Large intestine (tissue), 3 donors: ENCODE measurements around the gene MRPL49. TPM values are rescaled to one million over a fixed set of nuclear protein-coding genes. Genes with fewer than 3 reads are reported as not detected.

Experiments used
- DNase-seq, 2 donors: peaks; one replicate each; pipeline versions ENCODE4 v3.0.0 to v3.0.0-alpha.2; 2013
- H3K27ac ChIP-seq: one replicate; pipeline ENCODE4 v1.5.1; 2013; ENCODE audit warnings: low read length
- H3K27me3 ChIP-seq: 2 replicates; pipeline ENCODE4 v1.6.1; 2013; ENCODE audit warnings: low read length; ENCODE audit not compliant: control insufficient read depth, insufficient read depth
- H3K36me3 ChIP-seq: 2 replicates; pipeline ENCODE4 v1.6.1; 2013; ENCODE audit warnings: low read length; ENCODE audit not compliant: control insufficient read depth, insufficient read depth
- H3K4me1 ChIP-seq: one replicate; pipeline ENCODE4 v1.6.1; 2013; ENCODE audit warnings: low read length; ENCODE audit not compliant: control insufficient read depth, insufficient read depth
- H3K4me3 ChIP-seq: one replicate; pipeline ENCODE4 v1.5.1; 2013; ENCODE audit warnings: low read length
- H3K9me3 ChIP-seq: one replicate; pipeline ENCODE4 v1.6.1; 2013; ENCODE audit warnings: mild to moderate bottlenecking, low read depth, low read length, moderate library complexity; ENCODE audit not compliant: control insufficient read depth
- WGBS: methylation state at CpG from one replicate; pipeline ENCODE4 v1.1.5; 2013; ENCODE audit warnings: low lambda C conversion rate; ENCODE audit not compliant: insufficient coverage; 5-methylcytosine and 5-hydroxymethylcytosine counted together
- polyA plus RNA-seq: library from polyadenylated mRNA; unstranded; fragments of 120-200 nt; gene quantifications from one replicate; pipeline ENCODE4 v1.2.1, GENCODE V29; 2013

MRPL49 gene
- polyA plus RNA-seq, 1 donor = 35.1 TPM

DNA sequence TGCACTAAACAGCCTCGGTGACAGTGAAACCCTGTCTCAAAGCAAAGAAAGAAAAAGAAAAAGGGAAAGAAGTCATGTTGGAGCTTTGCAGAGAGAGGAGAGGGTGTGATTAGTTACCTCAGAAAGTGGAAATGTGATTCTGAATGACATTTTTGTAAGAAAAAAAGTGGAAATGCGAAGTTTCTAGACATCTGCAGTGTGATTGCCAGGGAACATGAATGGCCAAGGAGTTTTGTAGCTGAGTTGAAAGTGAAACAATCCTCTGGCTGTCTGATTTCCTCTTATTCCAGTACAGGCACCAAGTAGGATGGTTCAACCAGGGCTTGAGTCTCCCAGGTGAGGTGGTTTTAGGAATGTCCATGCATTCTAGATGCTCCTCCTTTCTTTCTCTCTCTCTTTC is 30.0 kb downstream of the MRPL49 start:
- WGBS = 100% methylated on average over 1 of the region's 2 CpGs
- no peaks in the 10 kb centered on the region for H3K27me3 ChIP-seq
- peaks cover 2% of the 10 kb centered on the region for H3K4me1 ChIP-seq
- H3K4me3 ChIP-seq = no peak overlapping the region
- H3K9me3 ChIP-seq = no peaks in the 10 kb centered on the region
- DNase-seq = no peak
- no peak overlapping the region for H3K27ac ChIP-seq
- H3K36me3 ChIP-seq = no peaks in the 10 kb centered on the region

DNA sequence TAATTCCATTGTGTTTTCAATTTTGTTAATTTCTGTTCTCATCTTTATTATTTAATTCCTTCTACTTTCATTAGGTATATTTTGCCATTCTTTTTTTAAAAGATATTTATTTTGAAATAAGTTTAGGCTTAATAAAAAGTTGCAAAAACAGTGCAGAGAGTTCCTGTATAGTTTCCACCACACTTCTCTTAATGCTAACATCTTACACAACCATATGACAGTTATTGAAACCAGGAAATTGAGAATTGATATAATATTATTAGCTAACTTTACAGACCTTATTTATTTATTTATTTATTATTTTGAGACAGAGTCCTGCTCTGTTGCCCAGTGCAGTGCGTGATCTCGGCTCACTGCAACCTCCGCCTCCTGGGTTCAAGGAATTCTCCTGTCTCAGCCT is 34.1 kb downstream of the MRPL49 start:
- H3K36me3 ChIP-seq = no peaks in the 10 kb centered on the region
- H3K9me3 ChIP-seq = no peaks in the 10 kb centered on the region
- no peak overlapping the region for H3K27ac ChIP-seq
- H3K27me3 ChIP-seq = no peaks in the 10 kb centered on the region
- DNase-seq = no peak
- no CpG with 5 or more reads among the region's 3 CpGs for WGBS
- H3K4me3 ChIP-seq = no peak overlapping the region
- no peaks in the 10 kb centered on the region for H3K4me1 ChIP-seq

DNA sequence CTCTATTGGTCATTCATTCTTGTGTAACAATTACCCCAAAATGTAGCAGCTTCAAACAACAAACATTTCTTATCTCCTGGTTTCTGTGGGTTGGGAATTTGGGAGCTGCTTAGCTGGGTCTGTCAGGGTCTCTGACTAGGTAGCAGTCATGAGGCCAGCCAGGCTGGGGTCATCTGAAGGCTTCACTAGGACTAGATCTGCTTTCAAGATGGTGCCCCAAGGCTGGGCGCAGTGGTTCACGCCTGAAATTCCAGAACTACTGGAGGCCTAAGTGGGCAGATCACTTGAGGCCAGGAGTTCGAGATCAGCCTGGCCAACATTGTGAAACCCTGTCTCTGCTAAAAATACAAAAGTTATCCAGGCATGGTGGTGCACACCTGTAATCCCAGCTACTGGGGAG is 34.8 kb downstream of the MRPL49 start:
- Histone ChIP-seq H3K4me1 (no peaks in the 10 kb centered on the region), H3K4me3 (no peak overlapping the region), H3K36me3 (no peaks in the 10 kb centered on the region), H3K27me3 (no peaks in the 10 kb centered on the region), H3K9me3 (no peaks in the 10 kb centered on the region), H3K27ac (no peak overlapping the region)
- WGBS = no CpG with 5 or more reads among the region's 3 CpGs
- DNase-seq = no peak

DNA sequence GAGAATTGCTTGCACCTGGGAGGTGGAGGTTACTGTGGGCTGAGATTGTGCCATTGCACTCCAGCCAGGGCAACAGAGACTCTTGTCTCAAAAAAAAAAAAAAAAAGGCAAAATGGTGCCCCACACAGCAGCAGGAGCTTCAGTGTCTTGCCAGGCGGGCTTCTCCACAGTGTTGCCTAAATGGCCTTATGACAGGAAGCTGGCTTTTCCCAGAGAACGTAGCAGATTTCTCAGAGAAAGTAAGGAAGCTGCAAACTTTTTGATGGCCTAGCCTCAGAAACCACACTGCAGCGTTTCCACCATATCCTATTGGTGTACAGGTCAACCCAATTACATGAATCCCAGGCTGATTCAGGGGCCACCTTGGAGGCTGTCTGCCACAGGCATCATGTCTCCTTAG is 35.2 kb downstream of the MRPL49 start:
- DNase-seq = no peak
- Histone ChIP-seq H3K36me3 (no peaks in the 10 kb centered on the region), H3K4me3 (no peak overlapping the region), H3K9me3 (no peaks in the 10 kb centered on the region), H3K27me3 (no peaks in the 10 kb centered on the region), H3K27ac (no peak overlapping the region), H3K4me1 (no peaks in the 10 kb centered on the region)
- WGBS = no CpG with 5 or more reads among the region's 3 CpGs

DNA sequence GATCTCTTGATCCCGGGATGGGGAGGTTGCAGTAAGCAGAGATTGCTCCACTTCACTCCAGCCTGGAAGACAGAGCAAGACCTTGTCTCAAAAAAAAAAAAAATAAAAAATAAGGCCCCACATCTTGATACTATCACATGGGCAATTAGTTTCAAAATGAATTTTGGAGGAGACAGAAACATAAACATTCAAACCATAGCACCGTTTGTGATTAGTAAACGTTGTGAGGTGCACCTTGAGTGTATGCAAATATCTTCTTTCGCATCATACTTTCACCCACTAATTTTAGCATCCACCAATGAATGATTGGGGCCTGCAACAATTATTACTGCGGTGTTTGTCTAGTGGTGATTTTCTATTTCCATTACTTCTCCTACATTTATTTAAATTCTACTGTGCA is 36.9 kb downstream of the MRPL49 start:
- Histone ChIP-seq H3K4me1 (no peaks in the 10 kb centered on the region), H3K27me3 (no peaks in the 10 kb centered on the region)
- WGBS = 65% methylated on average over 4 of the region's 5 CpGs

DNA sequence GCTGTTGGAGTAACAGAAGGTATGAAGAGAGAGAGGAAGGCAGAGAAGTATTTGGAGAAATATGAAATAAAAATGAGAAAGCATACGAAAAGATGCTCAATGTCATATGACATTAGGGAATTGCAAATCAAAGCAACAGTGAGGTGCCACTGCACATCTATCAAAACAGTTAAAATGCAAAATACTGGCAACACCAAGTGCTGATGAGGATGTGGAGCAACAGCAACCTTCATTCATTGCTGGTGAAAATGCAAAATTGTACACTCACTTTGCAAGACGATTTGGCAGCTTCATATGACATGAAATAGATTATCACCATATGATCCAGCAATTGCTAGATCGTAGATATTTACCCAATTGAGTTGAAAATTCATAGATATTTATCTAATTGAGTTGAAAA is 38.5 kb downstream of the MRPL49 start:
- WGBS = 89% methylated on average over 1 of the region's 3 CpGs
- DNase-seq = no peak
- Histone ChIP-seq H3K4me1 (peaks cover 2% of the 10 kb centered on the region), H3K27me3 (no peaks in the 10 kb centered on the region), H3K36me3 (no peaks in the 10 kb centered on the region), H3K4me3 (no peak overlapping the region), H3K27ac (no peak overlapping the region), H3K9me3 (no peaks in the 10 kb centered on the region)

More for the DNA sequence above, 36.9 kb downstream of the MRPL49 start:
- no peak overlapping the region for H3K4me3 ChIP-seq
- no peaks in the 10 kb centered on the region for H3K36me3 ChIP-seq
- H3K9me3 ChIP-seq = no peaks in the 10 kb centered on the region
- H3K27ac ChIP-seq = no peak overlapping the region
- no peak for DNase-seq

DNA sequence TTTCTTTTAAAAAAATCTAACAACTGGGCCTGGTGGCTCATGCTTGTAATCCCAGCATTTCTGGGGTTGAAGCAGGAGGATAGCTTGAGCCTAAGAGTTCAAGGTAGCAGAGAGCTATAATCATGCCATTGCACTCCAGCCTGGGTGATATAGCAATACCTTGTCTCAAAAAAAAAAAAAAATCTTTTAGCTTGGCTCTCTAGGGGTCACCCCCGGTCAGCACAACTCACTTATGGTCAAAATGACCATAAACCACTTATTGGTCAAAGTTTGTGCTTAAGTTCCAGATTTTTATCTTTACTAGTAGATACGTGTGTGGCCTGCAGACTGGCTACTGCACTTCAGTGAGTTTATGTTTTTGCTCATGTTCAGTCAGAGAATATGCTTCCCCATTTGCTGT is 41.6 kb downstream of the MRPL49 start:
- no peak for DNase-seq
- Histone ChIP-seq H3K9me3 (no peaks in the 10 kb centered on the region), H3K27me3 (no peaks in the 10 kb centered on the region), H3K36me3 (no peaks in the 10 kb centered on the region), H3K4me3 (no peak overlapping the region), H3K27ac (no peak overlapping the region), H3K4me1 (peaks cover 7% of the 10 kb centered on the region)
- 100% methylated on average over 1 of the region's 2 CpGs for WGBS

DNA sequence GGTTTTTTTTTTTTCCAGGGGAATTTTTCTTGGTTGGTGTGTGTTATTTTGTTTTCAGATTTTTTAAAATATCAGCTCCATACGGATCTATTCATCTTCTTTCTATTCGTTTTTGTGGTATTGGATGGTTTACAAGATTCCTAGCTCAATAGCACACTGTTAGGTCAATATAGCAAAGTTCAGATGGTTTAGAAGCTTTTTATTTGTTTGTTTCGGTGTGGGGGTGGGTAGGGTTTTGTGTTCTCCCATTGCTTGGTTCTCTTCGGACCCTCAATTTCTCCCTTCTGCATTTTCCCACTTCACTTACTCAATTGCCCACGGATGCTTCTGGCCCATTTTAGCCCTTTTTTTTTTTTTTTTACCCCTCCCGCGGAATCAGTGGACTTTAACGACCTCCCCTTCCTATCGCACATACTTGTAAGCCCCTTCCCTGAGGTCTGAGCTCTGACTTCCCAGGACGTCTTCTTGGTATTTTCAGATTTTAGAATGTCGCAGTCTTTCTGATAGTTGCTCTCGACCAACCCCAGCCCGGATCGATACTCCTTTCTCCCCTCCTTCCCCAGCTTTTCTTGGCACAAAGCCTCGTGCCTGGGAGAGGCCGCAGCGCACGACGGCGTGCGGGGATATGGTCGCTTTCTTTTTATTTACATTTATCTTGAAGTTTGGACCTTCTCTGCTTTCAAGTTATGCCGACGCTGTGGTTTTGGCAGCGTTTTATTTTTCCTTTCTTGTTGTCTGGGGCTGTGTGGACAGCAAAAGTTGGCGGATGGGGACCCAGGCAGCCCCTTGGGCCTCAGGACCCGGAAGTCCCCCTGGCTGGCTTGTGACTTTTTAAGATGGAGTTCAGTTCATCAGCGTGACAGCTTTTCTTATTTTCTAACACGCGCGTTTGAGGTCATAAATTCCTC is 43.5 kb downstream of the MRPL49 start:
- 57% methylated on average over 2 of the region's 31 CpGs for WGBS
- H3K27ac ChIP-seq = no peak overlapping the region

DNA sequence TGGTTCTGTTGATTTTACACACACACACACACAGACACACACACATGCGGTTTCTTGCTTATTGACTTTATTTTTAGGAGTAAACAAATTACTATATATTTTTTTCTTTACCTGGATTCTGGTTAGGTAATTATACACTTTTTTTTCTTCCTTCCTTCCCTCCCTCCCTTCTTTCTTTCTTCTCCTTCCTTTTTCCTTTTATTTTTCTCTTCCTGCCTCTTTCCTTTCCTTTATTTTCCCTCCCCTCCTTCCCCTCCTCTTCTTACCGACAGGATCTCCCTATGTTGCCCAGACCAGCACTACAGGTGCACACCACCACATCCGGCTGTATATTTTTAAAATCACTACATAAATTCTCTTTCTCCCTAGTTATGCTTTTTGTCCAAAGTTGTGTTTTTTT is 44.8 kb downstream of the MRPL49 start:
- H3K27ac ChIP-seq = no peak overlapping the region
- WGBS = 82% methylated on average over 3 of the region's 3 CpGs
- no peaks in the 10 kb centered on the region for H3K27me3 ChIP-seq
- no peak for DNase-seq
- H3K9me3 ChIP-seq = no peaks in the 10 kb centered on the region
- H3K36me3 ChIP-seq = no peaks in the 10 kb centered on the region
- no peak overlapping the region for H3K4me3 ChIP-seq
- peaks cover 7% of the 10 kb centered on the region for H3K4me1 ChIP-seq

More for the DNA sequence above, 43.5 kb downstream of the MRPL49 start:
- H3K27me3 ChIP-seq = no peaks in the 10 kb centered on the region
- no peaks in the 10 kb centered on the region for H3K36me3 ChIP-seq
- H3K4me3 ChIP-seq = peak overlapping the region; percentile 6
- H3K9me3 ChIP-seq = no peaks in the 10 kb centered on the region
- H3K4me1 ChIP-seq = peaks cover 7% of the 10 kb centered on the region
- peak in 1 of 2 donors; percentile 72 for DNase-seq

DNA sequence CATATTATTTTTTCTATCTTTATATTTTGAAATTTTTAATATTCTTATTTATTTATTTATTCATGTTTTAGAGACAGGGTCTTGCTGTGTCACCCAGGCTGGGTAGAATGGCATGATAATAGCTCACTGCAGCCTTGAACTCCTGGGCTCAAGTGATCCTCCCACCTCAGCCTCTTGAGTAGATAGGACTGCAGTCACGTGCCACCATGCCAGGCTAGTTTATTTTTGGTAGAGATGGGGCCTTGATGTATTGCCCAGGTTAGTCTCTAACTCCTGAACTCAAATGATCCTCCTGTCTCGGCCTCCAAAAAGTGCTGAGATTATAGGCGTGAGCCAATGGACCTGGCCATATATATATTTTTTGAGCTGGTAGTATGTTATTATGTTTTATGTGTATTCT is 45.5 kb downstream of the MRPL49 start:
- no peak for DNase-seq
- no CpG with 5 or more reads among the region's 3 CpGs for WGBS

DNA sequence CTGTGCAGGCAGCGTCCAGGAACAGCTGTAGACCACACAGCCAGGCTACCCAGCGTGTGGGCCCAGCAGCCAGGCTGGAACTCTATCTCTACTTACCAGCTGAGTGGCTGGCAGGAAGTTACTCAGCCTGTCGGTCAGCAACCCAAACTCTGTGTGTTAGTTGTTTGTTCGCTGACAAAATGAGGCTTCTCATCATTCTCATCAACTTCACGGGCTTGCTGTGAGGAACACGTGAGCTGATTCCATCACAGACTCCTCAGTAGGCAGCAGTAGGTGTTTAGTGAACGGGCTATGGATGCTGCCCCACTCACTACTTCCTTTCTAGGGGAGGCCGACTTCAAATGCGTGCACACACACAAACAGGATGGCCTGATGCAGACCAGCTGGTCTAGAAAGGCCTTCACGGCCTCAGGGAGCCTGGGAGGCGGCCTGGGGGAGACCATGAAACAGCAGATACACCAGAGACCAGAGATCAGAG is 47.1 kb downstream of the MRPL49 start:
- no peak for DNase-seq
- H3K27ac ChIP-seq = no peak overlapping the region
- H3K4me1 ChIP-seq = peaks cover 7% of the 10 kb centered on the region
- no peak overlapping the region for H3K4me3 ChIP-seq
- H3K36me3 ChIP-seq = no peaks in the 10 kb centered on the region
- no CpG with 5 or more reads among the region's 11 CpGs for WGBS
- H3K9me3 ChIP-seq = no peaks in the 10 kb centered on the region
- H3K27me3 ChIP-seq = no peaks in the 10 kb centered on the region

More for the DNA sequence above, 45.5 kb downstream of the MRPL49 start:
- no peaks in the 10 kb centered on the region for H3K27me3 ChIP-seq
- H3K4me1 ChIP-seq = peaks cover 7% of the 10 kb centered on the region
- H3K27ac ChIP-seq = no peak overlapping the region
- no peaks in the 10 kb centered on the region for H3K9me3 ChIP-seq
- H3K4me3 ChIP-seq = no peak overlapping the region
- H3K36me3 ChIP-seq = no peaks in the 10 kb centered on the region
